Activated CD4-positive, alpha-beta T cell treated with anti-CD3 and anti-CD28 coated beads, Interleukin-2, amount 10 ng/mL, durations not matched to agents 24 days and 14 days (primary cell): ENCODE data around the gene GRID1. TPM values are rescaled to one million over a fixed set of nuclear protein-coding genes. Genes with fewer than 3 reads are reported as not detected.
"Not testable (repeated sequence)": the region's sequence is repeated elsewhere in the genome, so short reads cannot be mapped to it uniquely, and the experiment has no call there.

Experiments used
- DNase-seq: peaks from one replicate; pipeline ENCODE4 v3.0.0; 2022
- H3K27ac Mint-ChIP-seq: one replicate; pipeline ENCODE4 v1.8.0; 2022; ENCODE audit warnings: mild to moderate bottlenecking, mixed read lengths
- H3K27me3 Mint-ChIP-seq: one replicate; pipeline ENCODE4 v1.8.0; 2022; ENCODE audit warnings: mixed read lengths
- H3K36me3 Mint-ChIP-seq: one replicate; pipeline ENCODE4 v1.8.0; 2022; ENCODE audit warnings: low read depth, mild to moderate bottlenecking, mixed read lengths
- H3K4me1 Mint-ChIP-seq: one replicate; pipeline ENCODE4 v1.8.0; 2021; ENCODE audit warnings: mixed read lengths
- H3K4me3 Mint-ChIP-seq: one replicate; pipeline ENCODE4 v1.8.0; 2022; ENCODE audit warnings: mild to moderate bottlenecking, moderate library complexity, mixed read lengths
- H3K9me3 Mint-ChIP-seq: one replicate; pipeline ENCODE4 v1.8.0; 2021; ENCODE audit warnings: mixed read lengths
- intact Hi-C: fragments of 100-400 bp; cut with micrococcal nuclease; formaldehyde crosslinking; loops from one replicate; pipeline ENCODE4 v1.15.1; 2023
- total RNA-seq: library from RNA; stranded (reverse); gene quantifications from 2 replicates; pipeline ENCODE4 v1.2.3, GENCODE V29; 2022

GRID1 gene
- total RNA-seq, 1 donor from 2014 or later = not detected

- intact Hi-C loops = loop anchor here (1.0 to 10.0 kb wide), 6 partner anchors 10 to 354 kb away; partner anchors contain the start of genes BMPR1A and WAPL
- H3K27ac Mint-ChIP-seq = peak overlapping the region; percentile 95
- peaks cover 1% of the 10 kb centered on the region for H3K36me3 Mint-ChIP-seq
- peak; percentile 90 for DNase-seq
- no peaks in the 10 kb centered on the region for H3K9me3 Mint-ChIP-seq
- peaks cover 22% of the 10 kb centered on the region for H3K4me1 Mint-ChIP-seq
- H3K27me3 Mint-ChIP-seq = peaks cover 5% of the 10 kb centered on the region
- peak overlapping the region; percentile 89 for H3K4me3 Mint-ChIP-seq
These were observed 34.4 kb upstream of the GRID1 start for GRCh38 chr10:86400705-86401587.

- Mint-ChIP-seq H3K4me3 (peak overlapping the region; percentile 89), H3K27ac (peak overlapping the region; percentile 95), H3K27me3 (peaks cover 6% of the 10 kb centered on the region), H3K36me3 (peaks cover 1% of the 10 kb centered on the region), H3K4me1 (peaks cover 22% of the 10 kb centered on the region), H3K9me3 (no peaks in the 10 kb centered on the region)
- intact Hi-C loops = loop anchor here (1.0 to 10.0 kb wide), 5 partner anchors 47 to 355 kb away; partner anchors contain the start of genes BMPR1A and WAPL
- DNase-seq = peak; percentile 98
These were observed 33.5 kb upstream of the GRID1 start for GRCh38 chr10:86399879-86400704.

GRCh38 chr10:86399514-86399878, 32.9 kb upstream of the GRID1 start:
- Mint-ChIP-seq H3K27ac (peak overlapping the region; percentile 84), H3K27me3 (peaks cover 6% of the 10 kb centered on the region), H3K36me3 (peaks cover 1% of the 10 kb centered on the region), H3K4me1 (peaks cover 22% of the 10 kb centered on the region), H3K9me3 (no peaks in the 10 kb centered on the region), H3K4me3 (peak overlapping the region; percentile 89)
- intact Hi-C loops = no loop called here
- DNase-seq = no peak

- H3K4me3 Mint-ChIP-seq = no peak overlapping the region
- peaks cover 14% of the 10 kb centered on the region for H3K4me1 Mint-ChIP-seq
- no peaks in the 10 kb centered on the region for H3K9me3 Mint-ChIP-seq
- H3K27ac Mint-ChIP-seq = no peak overlapping the region
- no peaks in the 10 kb centered on the region for H3K36me3 Mint-ChIP-seq
- peaks cover 12% of the 10 kb centered on the region for H3K27me3 Mint-ChIP-seq
- intact Hi-C loops = no loop called here
- no peak for DNase-seq
These were observed 30.5 kb upstream of the GRID1 start for GRCh38 chr10:86397120-86397519.

GRCh38 chr10:86393862-86394455, 27.4 kb upstream of the GRID1 start:
- peaks cover 3% of the 10 kb centered on the region for H3K4me1 Mint-ChIP-seq
- no peak overlapping the region for H3K27ac Mint-ChIP-seq
- no peak for DNase-seq
- no peaks in the 10 kb centered on the region for H3K9me3 Mint-ChIP-seq
- H3K4me3 Mint-ChIP-seq = no peak overlapping the region
- H3K27me3 Mint-ChIP-seq = peaks cover 24% of the 10 kb centered on the region
- intact Hi-C loops = no loop called here
- H3K36me3 Mint-ChIP-seq = no peaks in the 10 kb centered on the region

GRCh38 chr10:86393362-86393761, 26.8 kb upstream of the GRID1 start:
- no peaks in the 10 kb centered on the region for H3K36me3 Mint-ChIP-seq
- no peak for DNase-seq
- no peaks in the 10 kb centered on the region for H3K9me3 Mint-ChIP-seq
- H3K27ac Mint-ChIP-seq = no peak overlapping the region
- H3K27me3 Mint-ChIP-seq = peaks cover 26% of the 10 kb centered on the region
- peaks cover 3% of the 10 kb centered on the region for H3K4me1 Mint-ChIP-seq
- intact Hi-C loops = no loop called here
- no peak overlapping the region for H3K4me3 Mint-ChIP-seq

GRCh38 chr10:86392723-86393094, 26.1 kb upstream of the GRID1 start:
- H3K4me3 Mint-ChIP-seq = no peak overlapping the region
- no peaks in the 10 kb centered on the region for H3K36me3 Mint-ChIP-seq
- peaks cover 3% of the 10 kb centered on the region for H3K4me1 Mint-ChIP-seq
- no peaks in the 10 kb centered on the region for H3K9me3 Mint-ChIP-seq
- peaks cover 33% of the 10 kb centered on the region for H3K27me3 Mint-ChIP-seq
- intact Hi-C loops = no loop called here
- DNase-seq = no peak
- no peak overlapping the region for H3K27ac Mint-ChIP-seq

- H3K27ac Mint-ChIP-seq = no peak overlapping the region
- intact Hi-C loops = no loop called here
- no peak for DNase-seq
- H3K27me3 Mint-ChIP-seq = peaks cover 38% of the 10 kb centered on the region
- H3K4me3 Mint-ChIP-seq = no peak overlapping the region
- H3K9me3 Mint-ChIP-seq = no peaks in the 10 kb centered on the region
- H3K4me1 Mint-ChIP-seq = peaks cover 3% of the 10 kb centered on the region
- H3K36me3 Mint-ChIP-seq = no peaks in the 10 kb centered on the region
These were observed 25.6 kb upstream of the GRID1 start for GRCh38 chr10:86391986-86392722.

GRCh38 chr10:86391236-86391840, 24.7 kb upstream of the GRID1 start:
- H3K27ac Mint-ChIP-seq = no peak overlapping the region
- H3K4me3 Mint-ChIP-seq = no peak overlapping the region
- no peak for DNase-seq
- no peaks in the 10 kb centered on the region for H3K9me3 Mint-ChIP-seq
- no peaks in the 10 kb centered on the region for H3K36me3 Mint-ChIP-seq
- H3K27me3 Mint-ChIP-seq = peaks cover 39% of the 10 kb centered on the region
- H3K4me1 Mint-ChIP-seq = peaks cover 3% of the 10 kb centered on the region
- intact Hi-C loops = no loop called here

GRCh38 chr10:86390337-86391120, 23.9 kb upstream of the GRID1 start:
- H3K27me3 Mint-ChIP-seq = peaks cover 41% of the 10 kb centered on the region
- intact Hi-C loops = no loop called here
- no peaks in the 10 kb centered on the region for H3K36me3 Mint-ChIP-seq
- H3K4me3 Mint-ChIP-seq = no peak overlapping the region
- H3K9me3 Mint-ChIP-seq = no peaks in the 10 kb centered on the region
- no peak for DNase-seq
- peaks cover 3% of the 10 kb centered on the region for H3K4me1 Mint-ChIP-seq
- H3K27ac Mint-ChIP-seq = no peak overlapping the region

- Mint-ChIP-seq H3K4me1 (peaks cover 3% of the 10 kb centered on the region), H3K4me3 (peak overlapping the region; percentile 75), H3K9me3 (no peaks in the 10 kb centered on the region), H3K36me3 (no peaks in the 10 kb centered on the region), H3K27me3 (peaks cover 48% of the 10 kb centered on the region), H3K27ac (no peak overlapping the region)
- intact Hi-C loops = no loop called here
- peak; percentile 70 for DNase-seq
These were observed 23.0 kb upstream of the GRID1 start for GRCh38 chr10:86389441-86390193.

- peaks cover 53% of the 10 kb centered on the region for H3K27me3 Mint-ChIP-seq
- H3K27ac Mint-ChIP-seq, intact Hi-C loops: not testable (repeated sequence)
These were observed 22.5 kb upstream of the GRID1 start for GRCh38 chr10:86389109-86389440.

More at GRCh38 chr10:86389109-86389440, 22.5 kb upstream of the GRID1 start:
- H3K4me1 Mint-ChIP-seq, DNase-seq, H3K9me3 Mint-ChIP-seq, H3K36me3 Mint-ChIP-seq: not testable (repeated sequence)
- peak overlapping the region; percentile 75 for H3K4me3 Mint-ChIP-seq
